NCI-H345 (cell line): ENCODE data around the gene TMC5.
A peak's percentile ranks its signal among the peaks of the same experiment; 100 is the strongest.
"Not testable (repeated sequence)": the region's sequence is repeated elsewhere in the genome, so short reads cannot be mapped to it uniquely, and the experiment has no call there.

Source experiments
- DNase-seq: peaks from one replicate; lab custom pipeline; 2025; lab: John Stamatoyannopoulos, UW

Gene TMC5

DNA sequence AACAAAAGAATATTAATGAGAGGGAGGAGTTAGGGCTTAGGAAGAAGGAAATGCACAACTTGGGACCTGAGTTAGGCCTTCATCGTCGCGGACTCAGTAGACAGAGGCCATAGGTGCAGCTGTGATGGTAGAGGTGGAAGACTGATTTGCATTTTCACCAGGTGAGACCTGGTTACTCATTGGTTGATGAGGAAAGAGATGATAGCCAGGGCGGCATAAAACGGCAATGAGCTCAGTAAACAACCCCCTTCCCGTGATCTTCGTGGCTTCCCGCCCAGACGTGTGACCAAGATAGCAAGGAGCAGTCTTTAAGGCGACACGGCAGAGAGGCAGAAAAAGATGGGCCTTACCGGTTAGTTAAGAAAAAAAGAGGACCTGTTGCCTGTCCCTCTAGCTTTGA lies at the start of gene TMC5:
TMC5 (plus strand) TSS at position 244 of the 400 bp plus-strand sequence. CDS start 22,156 bp downstream, outside the sequence.
- no peak for DNase-seq

GRCh38 chr16:19372541-19372940 lies 45.1 kb upstream of the TMC5 start:
- not testable (repeated sequence) for DNase-seq

- no peak for DNase-seq
Measured at GRCh38 chr16:19374402-19374801, 43.3 kb upstream of the TMC5 start.

- peak; percentile 62 for DNase-seq
Measured at GRCh38 chr16:19375561-19376158, 42.0 kb upstream of the TMC5 start.

GRCh38 chr16:19377864-19378263 lies 39.8 kb upstream of the TMC5 start:
- DNase-seq: no peak

DNA sequence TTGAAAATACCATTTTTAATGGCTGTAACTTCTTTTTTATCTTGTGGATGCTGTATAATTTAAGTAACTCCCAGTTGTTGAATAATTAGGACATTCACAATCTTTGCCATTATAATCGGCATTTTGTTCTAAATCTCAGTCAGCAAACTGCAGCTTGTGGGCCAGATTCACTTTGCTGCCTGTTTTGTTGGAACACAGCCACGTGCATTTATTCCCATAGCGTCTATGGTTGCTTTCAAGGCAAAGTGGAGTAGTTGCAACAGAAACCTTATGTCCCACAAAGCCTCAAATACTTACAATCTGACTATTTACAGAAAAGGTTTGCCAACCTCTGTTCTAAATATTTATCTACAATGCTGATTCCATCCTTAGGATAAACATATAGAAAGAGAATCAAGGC lies 39.2 kb upstream of the TMC5 start:
- DNase-seq: no peak

- no peak for DNase-seq
Measured at GRCh38 chr16:19379838-19380237, 37.8 kb upstream of the TMC5 start.

- no peak for DNase-seq
Measured at GRCh38 chr16:19380328-19380727, 37.4 kb upstream of the TMC5 start.

- DNase-seq: peak; percentile 46
Measured at GRCh38 chr16:19382084-19382801, 35.4 kb upstream of the TMC5 start.

DNA sequence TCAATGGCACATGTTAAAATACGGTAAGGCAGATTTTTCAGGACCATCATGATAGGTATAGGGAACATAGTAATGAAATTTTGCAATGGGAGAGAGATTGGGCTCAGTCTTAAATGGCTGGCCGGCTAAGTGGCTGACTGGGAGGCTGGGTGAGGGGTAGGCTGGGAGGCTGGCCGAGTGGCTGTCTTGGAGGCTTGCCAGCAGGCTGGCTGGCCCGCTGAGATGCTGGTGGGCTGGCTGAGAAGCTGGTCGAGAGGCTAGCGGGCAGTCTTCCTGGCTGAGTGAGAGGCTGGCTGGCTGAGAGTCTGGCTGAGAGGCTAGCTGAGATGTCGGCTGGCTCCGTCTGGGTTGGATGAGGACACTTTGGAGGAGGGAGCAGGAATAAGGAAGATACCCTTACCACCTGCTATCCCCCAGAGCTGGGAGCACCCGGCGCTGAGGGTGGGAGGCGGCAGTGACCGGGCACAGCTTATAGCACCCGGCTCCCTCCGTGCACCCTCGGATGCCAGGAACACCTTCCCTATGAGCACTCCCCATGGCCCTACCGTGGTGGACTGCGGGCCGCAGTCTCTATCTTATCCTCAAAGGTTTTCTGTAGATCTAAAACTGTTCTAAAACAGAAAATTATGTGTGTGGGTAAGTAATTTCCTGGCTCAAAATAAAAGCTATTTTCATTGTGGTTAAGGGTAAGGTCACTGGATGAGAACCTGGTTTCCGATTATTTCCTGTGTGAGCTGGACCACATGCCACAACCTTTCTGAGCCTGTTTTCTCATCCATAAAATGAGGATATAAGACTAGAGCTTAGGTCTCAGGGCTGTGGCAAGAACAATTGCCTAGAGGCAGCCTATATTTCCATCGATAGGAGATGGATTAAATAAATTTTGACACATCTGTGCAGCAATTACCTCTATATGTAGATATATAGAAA lies 34.5 kb upstream of the TMC5 start:
- DNase-seq: peak; percentile 64

DNA sequence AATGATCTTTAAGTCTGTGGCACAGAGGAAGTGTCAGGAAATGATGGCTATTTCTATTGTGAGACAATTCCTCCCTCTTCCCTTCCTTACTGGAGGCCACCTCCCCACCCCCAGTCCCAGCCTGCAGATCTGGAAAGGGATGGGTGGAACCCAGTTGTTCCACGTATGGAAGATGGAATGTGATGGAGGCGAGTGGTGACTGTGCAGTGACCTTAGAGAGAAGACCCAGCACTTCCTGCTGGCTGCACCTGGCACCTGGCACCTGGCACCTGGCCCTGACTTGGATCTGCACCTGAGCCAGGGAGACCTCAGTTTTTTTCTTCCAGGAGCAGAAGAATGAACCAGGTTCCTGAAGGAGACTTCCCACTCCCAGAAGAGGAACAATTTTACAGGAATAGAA lies 33.0 kb upstream of the TMC5 start:
- DNase-seq: no peak

DNA sequence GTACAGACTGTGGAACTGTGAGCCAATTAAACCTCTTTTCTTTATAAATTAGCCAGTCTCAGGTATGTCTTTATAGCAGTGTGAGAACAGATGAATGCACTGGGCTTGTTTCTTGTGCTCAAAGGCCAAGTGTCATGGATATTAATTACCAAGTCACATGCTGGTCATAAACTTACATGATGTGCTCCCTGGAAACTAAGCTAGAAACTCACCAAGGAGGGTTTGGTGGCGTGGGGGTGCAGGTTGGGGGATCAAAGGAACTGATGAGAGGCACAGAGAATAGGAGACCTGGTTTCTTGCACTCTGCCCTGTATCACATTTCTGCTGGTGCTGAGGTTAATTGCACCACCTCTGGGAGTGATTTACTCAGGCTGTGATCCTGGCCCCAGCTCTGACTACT lies 31.2 kb upstream of the TMC5 start:
- no peak for DNase-seq

- DNase-seq: peak; percentile 83
Measured at GRCh38 chr16:19389246-19389645, 28.4 kb upstream of the TMC5 start.

- DNase-seq: not testable (repeated sequence)
Measured at GRCh38 chr16:19391185-19391776, 26.4 kb upstream of the TMC5 start.

GRCh38 chr16:19392352-19392751 lies 25.3 kb upstream of the TMC5 start:
- no peak for DNase-seq

GRCh38 chr16:19393226-19394111 lies 24.2 kb upstream of the TMC5 start:
- DNase-seq: no peak

GRCh38 chr16:19395646-19396267 lies 21.9 kb upstream of the TMC5 start:
- not testable (repeated sequence) for DNase-seq

GRCh38 chr16:19396555-19397011 lies 21.1 kb upstream of the TMC5 start:
- DNase-seq: peak; percentile 83

DNA sequence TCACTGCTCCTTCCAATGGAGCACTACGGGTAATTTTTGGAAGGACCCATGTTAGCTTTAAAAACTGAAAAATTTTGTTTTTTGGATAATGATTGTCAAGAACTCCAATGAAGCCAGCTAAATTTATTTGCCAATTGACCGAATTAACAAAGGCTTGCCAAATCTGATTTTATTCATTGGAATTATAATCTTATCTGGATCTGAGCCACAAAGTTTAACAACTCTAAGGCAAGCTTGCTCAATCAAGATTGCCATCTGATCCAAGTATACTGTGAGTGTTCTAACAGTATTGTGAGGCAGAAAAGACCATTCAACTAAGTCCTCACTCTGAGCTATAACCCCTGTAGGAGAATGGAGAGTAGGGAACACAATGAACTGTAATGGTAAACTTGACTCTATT lies 20.3 kb upstream of the TMC5 start:
- not testable (repeated sequence) for DNase-seq

GRCh38 chr16:19400711-19401110 lies 17.0 kb upstream of the TMC5 start:
- no peak for DNase-seq
